Epithelial cell of esophagus (primary cell): ENCODE measurements around the gene PTPRU.

Experiments used
- DNase-seq: peaks from one replicate; pipeline ENCODE4 v3.0.0; 2010; ENCODE audit warnings: low read depth
- H3K4me3 ChIP-seq: 2 replicates; pipeline ENCODE4 v1.5.1; 2011; ENCODE audit warnings: mild to moderate bottlenecking, low read length, control low read depth
- CTCF ChIP-seq: IDR thresholded peaks from 2 replicates; pipeline ENCODE4 v1.5.1; 2011; ENCODE audit warnings: low read depth, mild to moderate bottlenecking, low read length, control low read depth, inconsistent platforms; ENCODE audit not compliant: insufficient read depth; ENCODE audit errors: missing control alignments

Gene PTPRU

GRCh38 chr1:29256979-29257804 is 20.9 kb downstream of the PTPRU start:
- no peak overlapping the region for H3K4me3 ChIP-seq
- DNase-seq, result no peak
- TF ChIP-seq CTCF, result no peak

- DNase-seq, result no peak
- H3K4me3 ChIP-seq, result no peak overlapping the region
- no peak for TF ChIP-seq CTCF
These were observed 22.1 kb downstream of the PTPRU start for GRCh38 chr1:29258189-29258975.

- DNase-seq, result no peak
- H3K4me3 ChIP-seq, result peak overlapping the region; percentile 16
- TF ChIP-seq CTCF, result no peak
These were observed 22.9 kb downstream of the PTPRU start for GRCh38 chr1:29258976-29259801.

GRCh38 chr1:29259802-29260441 is 23.6 kb downstream of the PTPRU start:
- peak; percentile 41 for DNase-seq
- no peak for TF ChIP-seq CTCF
- H3K4me3 ChIP-seq, result peak overlapping the region; percentile 16

- DNase-seq, result no peak
- no peak overlapping the region for H3K4me3 ChIP-seq
- TF ChIP-seq CTCF, result no peak
These were observed 24.2 kb downstream of the PTPRU start for GRCh38 chr1:29260531-29260930.

GRCh38 chr1:29264773-29265389 is 28.6 kb downstream of the PTPRU start:
- DNase-seq, result peak; percentile 52
- H3K4me3 ChIP-seq, result no peak overlapping the region
- no peak for TF ChIP-seq CTCF
